IMR-90 (cell line): Measurements from ENCODE around the gene PTGDS. TPM values are rescaled to one million over a fixed set of nuclear protein-coding genes. Genes with fewer than 3 reads are reported as not detected.

Source experiments
- ATAC-seq: fragments of 200-7000 bp; cut with Tn5 transposase; 2 replicates; pipeline ENCODE4 v1.9.1; 2020; ENCODE audit warnings: low read depth, mild to moderate bottlenecking, moderate library complexity
- BruUV-seq: library from RNA; stranded (reverse); fragments of 400-500 nt; replicated peaks from 2 replicates; lab custom pipeline; 2021; lab: Mats Ljungman, UMichigan
- CTCF ChIA-PET: fragments of 300-600 bp; formaldehyde crosslinking; extraction: SDS; loops from one replicate; lab custom pipeline; 2021; ENCODE audit warnings: antibody characterized with exemption; lab: Yijun Ruan, JAX
- POLR2A ChIA-PET: fragments of 300-600 bp; sonication (Branson Sonifier 250); formaldehyde crosslinking; loops from one replicate; lab custom pipeline; 2022; ENCODE audit warnings: antibody characterized with exemption; ENCODE audit not compliant: unreplicated experiment; lab: Charles Lee
- DNase-seq: peaks from one replicate; pipeline ENCODE4 v3.0.0; 2013
- H2AFZ ChIP-seq: replicated peaks from 2 replicates; pipeline ENCODE3; 2013; ENCODE audit warnings: low read length, mild to moderate bottlenecking; ENCODE audit not compliant: poor library complexity
- H2AK5ac ChIP-seq: 2 replicates; pipeline ENCODE4 v1.6.1; 2013; ENCODE audit warnings: low read depth, low read length, inconsistent platforms
- H2AK9ac ChIP-seq: replicated peaks from 2 replicates; pipeline ENCODE3; 2013; ENCODE audit warnings: mild to moderate bottlenecking, low read depth, low read length, moderate library complexity; ENCODE audit not compliant: poor library complexity
- H2BK120ac ChIP-seq: 2 replicates; pipeline ENCODE4 v1.6.1; 2013; ENCODE audit warnings: low read depth, low read length, inconsistent platforms
- H2BK15ac ChIP-seq: 3 replicates; pipeline ENCODE4 v1.6.1; 2013; ENCODE audit warnings: low read depth, low read length, inconsistent platforms
- H2BK20ac ChIP-seq: 2 replicates; pipeline ENCODE4 v1.6.1; 2013; ENCODE audit warnings: low read depth, mild to moderate bottlenecking, inconsistent platforms, low read length, moderate library complexity
- H2BK5ac ChIP-seq: 2 replicates; pipeline ENCODE4 v1.6.1; 2013; ENCODE audit warnings: mild to moderate bottlenecking, low read depth, low read length, inconsistent platforms; ENCODE audit not compliant: poor library complexity, severe bottlenecking
- H3K14ac ChIP-seq: replicated peaks from 2 replicates; pipeline ENCODE4 v1.6.1; 2013; ENCODE audit warnings: low read depth, low read length, inconsistent platforms
- H3K18ac ChIP-seq: 2 replicates; pipeline ENCODE4 v1.6.1; 2013; ENCODE audit warnings: low read depth, low read length, control low read depth
- H3K23ac ChIP-seq: 2 replicates; pipeline ENCODE4 v1.6.1; 2013; ENCODE audit warnings: low read depth, low read length, inconsistent platforms
- H3K27ac ChIP-seq: 2 replicates; pipeline ENCODE4 v1.5.1; 2013; ENCODE audit warnings: mild to moderate bottlenecking, control low read depth, low read length; ENCODE audit not compliant: insufficient read depth
- H3K27me3 ChIP-seq: 2 replicates; pipeline ENCODE4 v1.6.1; 2013; ENCODE audit warnings: low read length; ENCODE audit not compliant: control insufficient read depth, insufficient read depth
- H3K36me3 ChIP-seq: 2 replicates; pipeline ENCODE4 v1.6.1; 2013; ENCODE audit warnings: low read length, mixed read lengths; ENCODE audit not compliant: control insufficient read depth, insufficient read depth
- H3K4ac ChIP-seq: 2 replicates; pipeline ENCODE4 v1.6.1; 2013; ENCODE audit warnings: low read depth, low read length, inconsistent platforms
- H3K4me1 ChIP-seq: 2 replicates; pipeline ENCODE4 v1.6.1; 2013; ENCODE audit warnings: low read length, mixed read lengths; ENCODE audit not compliant: control insufficient read depth, insufficient read depth
- H3K4me2 ChIP-seq: 2 replicates; pipeline ENCODE4 v1.6.1; 2013; ENCODE audit warnings: low read depth, mild to moderate bottlenecking, control low read depth, low read length, moderate library complexity
- H3K4me3 ChIP-seq: 2 replicates; pipeline ENCODE4 v1.5.1; 2013; ENCODE audit warnings: low read depth, mild to moderate bottlenecking, control low read depth, low read length, moderate library complexity; ENCODE audit not compliant: insufficient read depth
- H3K56ac ChIP-seq: 2 replicates; pipeline ENCODE4 v1.6.1; 2013; ENCODE audit warnings: low read length, inconsistent platforms; ENCODE audit not compliant: insufficient read depth; ENCODE audit errors: extremely low read depth
- H3K79me1 ChIP-seq, 2 experiments: 2 replicates each; pipeline ENCODE4 v1.6.1; 2013; ENCODE audit warnings: low read length in 2 of 2, inconsistent platforms in 1 of 2, low read depth in 1 of 2
- H3K9ac ChIP-seq: 2 replicates; pipeline ENCODE4 v1.6.1; 2013; ENCODE audit warnings: low read depth, low read length, control low read depth
- H3K9me1 ChIP-seq: 2 replicates; pipeline ENCODE4 v1.6.1; 2013; ENCODE audit warnings: low read length, inconsistent platforms; ENCODE audit not compliant: insufficient read depth
- H3K9me3 ChIP-seq: 2 replicates; pipeline ENCODE4 v1.6.1; 2013; ENCODE audit warnings: low read length; ENCODE audit not compliant: control insufficient read depth, insufficient read depth
- H4K20me1 ChIP-seq: 2 replicates; pipeline ENCODE4 v1.6.1; 2013; ENCODE audit warnings: low read length, inconsistent platforms; ENCODE audit not compliant: insufficient read depth
- H4K5ac ChIP-seq: 2 replicates; pipeline ENCODE4 v1.6.1; 2013; ENCODE audit warnings: mild to moderate bottlenecking, low read depth, low read length, control low read depth
- H4K8ac ChIP-seq, 2 experiments: 2 replicates each; pipeline ENCODE4 v1.6.1; 2013; ENCODE audit warnings: low read depth in 2 of 2, low read length in 2 of 2, control low read depth in 1 of 2, inconsistent platforms in 1 of 2
- H4K91ac ChIP-seq: 2 replicates; pipeline ENCODE4 v1.6.1; 2013; ENCODE audit warnings: low read depth, low read length, inconsistent platforms; ENCODE audit not compliant: insufficient read depth
- FOS ChIP-seq: fragments of 150-350 bp; IDR thresholded peaks from 2 replicates; pipeline ENCODE4 v1.6.1; 2016; ENCODE audit warnings: low read depth, low read length
- MAFK ChIP-seq: IDR thresholded peaks from 2 replicates; pipeline ENCODE4 v1.6.1; 2012; ENCODE audit warnings: low read depth, low read length, improper control_type of control experiment
- RCOR1 ChIP-seq: IDR thresholded peaks from 2 replicates; pipeline ENCODE4 v1.6.1; 2012; ENCODE audit warnings: mild to moderate bottlenecking, low read length, improper control_type of control experiment; ENCODE audit not compliant: insufficient replicate concordance
- RFX5 ChIP-seq: IDR thresholded peaks from 2 replicates; pipeline ENCODE4 v1.8.0; 2012; ENCODE audit warnings: low read depth, mild to moderate bottlenecking, low read length, moderate library complexity
- SMC3 ChIP-seq: fragments of 150-350 bp; IDR thresholded peaks from 2 replicates; pipeline ENCODE4 v1.6.1; 2016; ENCODE audit warnings: low read depth, mild to moderate bottlenecking, antibody characterized with exemption, low read length, moderate library complexity
- WGBS, 2 experiments: methylation state at CpG; one replicate each; pipeline versions ENCODE4 v1.1.5 to v1.1.7; 2013; ENCODE audit warnings: missing lambda C conversion rate in 2 of 2; ENCODE audit not compliant: insufficient read length in 1 of 2; ENCODE audit errors: extremely low coverage in 2 of 2; 5-methylcytosine and 5-hydroxymethylcytosine counted together
- dilution Hi-C: fragments of 300-500 bp; cut with HindIII; formaldehyde crosslinking; loops from one replicate; pipeline ENCODE4 v1.14.3; 2018; ENCODE audit warnings: low sequenced_read_pairs; ENCODE audit not compliant: unreplicated experiment
- in situ Hi-C: fragments of 300-500 bp; cut with MboI; formaldehyde crosslinking; loops from 3 replicates; pipeline ENCODE4 v1.14.3; 2019; ENCODE audit warnings: low sequenced_read_pairs, inconsistent platforms, mixed read lengths
- intact Hi-C: fragments of 100-400 bp; cut with micrococcal nuclease; formaldehyde crosslinking; loops from 2 replicates; pipeline ENCODE4 v1.10.0; 2022
- polyA plus RNA-seq, 3 experiments: library from polyadenylated mRNA; depleted of rRNA; stranded (reverse); fragments of >200 nt; gene quantifications; 2 replicates each; pipeline ENCODE4 v1.2.3, GENCODE V29; 2012; ENCODE audit warnings: low replicate concordance in 1 of 3
- total RNA-seq: library from RNA; depleted of rRNA; stranded (reverse); fragments of >200 nt; gene quantifications from 2 replicates; pipeline ENCODE4 v1.2.3, GENCODE V29; 2012

Gene PTGDS
- total and polyA plus RNA-seq, 2 of the 4 experiments (the other 2 are of a cell fraction): 1.2 TPM; not detected in 1

- BruUV-seq: no TSS peak
- Histone ChIP-seq H2AK9ac (no peak overlapping the region), H3K9me3 (peaks cover 3% of the 10 kb centered on the region), H3K27me3 (peaks cover 26% of the 10 kb centered on the region), H3K4ac (no peak overlapping the region), H3K14ac (no peak overlapping the region), H2BK5ac (no peak overlapping the region), H3K4me1 (no peaks in the 10 kb centered on the region), H4K5ac (no peak overlapping the region), H3K18ac (no peak overlapping the region), H3K9ac (no peak overlapping the region), H3K27ac (no peak overlapping the region), H2BK15ac (no peak overlapping the region), H3K56ac (no peak overlapping the region), H3K9me1 (no peaks in the 10 kb centered on the region), H3K79me1 (no peaks in the 10 kb centered on the region), H2BK20ac (no peak overlapping the region), H4K8ac (no peak overlapping the region), H4K20me1 (no peaks in the 10 kb centered on the region), H3K4me3 (no peak overlapping the region), H2AFZ (no peak overlapping the region), H4K91ac (no peak overlapping the region), H3K36me3 (no peaks in the 10 kb centered on the region), H3K4me2 (no peak overlapping the region), H2AK5ac (no peak overlapping the region), H2BK120ac (no peak overlapping the region), H3K23ac (no peak overlapping the region)
- TF ChIP-seq SMC3 (no peak), RFX5 (no peak), FOS (no peak), RCOR1 (no peak), MAFK (no peak)
- ATAC-seq (no peak), DNase-seq (no peak)
- dilution Hi-C loops (no loop called here), intact Hi-C loops (no loop called here), in situ Hi-C loops (no loop called here)
- CTCF ChIA-PET: no interaction called here
- 90% methylated on average over 1 of the region's 1 CpG; no CpG with 5 or more reads in 1 of the 2 experiments for WGBS, 2 experiments
- POLR2A ChIA-PET: no interaction called here
These were observed 19.8 kb upstream of the PTGDS start for GRCh38 chr9:136957461-136957860.
